Stomach (tissue), 9 donors: Measurements from ENCODE around the gene KPNB1. TPM values are rescaled to one million over a fixed set of nuclear protein-coding genes. Genes with fewer than 3 reads are reported as not detected.

ENCODE experiments used
- DNase-seq, 2 donors: peaks; one replicate each; pipeline versions ENCODE4 v3.0.0 to v3.0.0-alpha.2; 2013 to 2019
- H3K27ac ChIP-seq, 5 donors: fragments of 200-600 bp in 4 of 5; sonication (generic) in 4 of 5; one replicate each; pipeline ENCODE4 v1.5.1; 2013 to 2019; ENCODE audit warnings: mild to moderate bottlenecking in 1 of 5, moderate library complexity in 1 of 5
- H3K27me3 ChIP-seq, 3 donors: fragments of 200-600 bp; sonication (generic); one replicate each; pipeline ENCODE4 v1.5.1; 2017 to 2019; ENCODE audit warnings: mixed run types in 1 of 3
- H3K36me3 ChIP-seq, 4 donors: fragments of 200-600 bp; sonication (generic); 1 replicate in 3 of 4; 2 replicates in 1 of 4; pipeline ENCODE4 v1.5.1; 2016 to 2019
- H3K4me1 ChIP-seq, 4 donors: fragments of 200-600 bp; sonication (generic); one replicate each; pipeline ENCODE4 v1.5.1; 2016 to 2019
- H3K4me3 ChIP-seq, 4 donors: fragments of 200-600 bp; sonication (generic) in 3 of 4; one replicate each; pipeline ENCODE4 v1.5.1; 2016 to 2019; ENCODE audit warnings: mild to moderate bottlenecking in 1 of 4
- H3K9me3 ChIP-seq, 4 donors: fragments of 200-600 bp; sonication (generic); one replicate each; pipeline ENCODE4 v1.5.1; 2016 to 2019
- EP300 ChIP-seq: sonication (generic); formaldehyde crosslinking; IDR thresholded peaks from one replicate; pipeline ENCODE4 v1.6.1; 2017; ENCODE audit warnings: antibody characterized with exemption
- POLR2A ChIP-seq, 4 donors: fragments of 450-650 bp; IDR thresholded peaks; one replicate each; pipeline ENCODE4 v1.6.1; 2016; ENCODE audit warnings: antibody characterized with exemption in 4 of 4, control low read depth in 2 of 4, mild to moderate bottlenecking in 1 of 4, moderate library complexity in 1 of 4
- POLR2AphosphoS5 ChIP-seq, 3 donors: sonication (generic); formaldehyde crosslinking; IDR thresholded peaks; one replicate each; pipeline ENCODE4 v1.6.1; 2016; ENCODE audit warnings: antibody characterized with exemption in 3 of 3
- WGBS, 5 donors: extraction: QIAGEN DNeasy Blood & Tissue Kit in 3 of 5; methylation state at CpG; one replicate each; pipeline versions ENCODE4 v1.1.5 to v1.1.7; 2013 to 2018; 5-methylcytosine and 5-hydroxymethylcytosine counted together
- intact Hi-C: fragments of 100-400 bp; cut with DNase I; formaldehyde crosslinking; loops from one replicate; pipeline ENCODE4 v1.15.1; 2023; ENCODE audit warnings: low total_unique reads
- polyA plus RNA-seq, 3 donors: library from polyadenylated mRNA; stranded (reverse); fragments of 200-250 nt; gene quantifications; one replicate each; pipeline ENCODE4 v1.2.3, GENCODE V29; 2013
- total RNA-seq, 5 donors: library from RNA; depleted of rRNA; stranded (reverse); fragments of >200 nt; gene quantifications; one replicate each; pipeline versions ENCODE4 v1.1.0 to v1.2.3, GENCODE V29; 2014 to 2016
- TF ChIP-seq, protein P1 (sequence below), 7 experiments: fragments of 450-650 bp in 4 of 7; fragments of 200-600 bp in 3 of 7; sonication (generic) in 3 of 7; IDR thresholded peaks; one replicate each; pipeline ENCODE4 v1.5.1; 2016 to 2019; ENCODE audit warnings: antibody characterized with exemption in 7 of 7, control low read depth in 2 of 7, mild to moderate bottlenecking in 1 of 7
- donor health status: healthy with polysubstance abuse.
- donor health status: Bipolar disorder and iron deficiency.
- donor health status: healthy.

The KPNB1 gene
- total and polyA plus RNA-seq, 8 donors, result 32.5 to 669 (median 155) TPM

DNA sequence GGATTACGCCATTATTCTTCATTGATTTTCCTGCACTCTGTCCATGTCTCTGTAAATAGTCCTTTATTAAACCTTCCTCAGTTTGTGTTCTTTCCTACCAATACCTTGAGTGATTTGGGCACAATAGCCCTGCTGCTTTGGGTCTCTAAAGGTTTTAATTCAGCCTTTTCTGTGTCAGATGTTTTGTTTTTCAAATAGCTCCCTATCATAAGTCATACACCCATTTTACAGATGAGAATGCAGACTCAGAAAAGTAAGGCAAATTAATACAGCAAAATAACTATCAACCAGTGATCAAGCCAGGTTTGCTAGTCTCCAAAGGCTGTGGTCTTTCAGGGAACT is 25.0 kb upstream of the KPNB1 start:
- intact Hi-C loops, result no loop called here
- no peak for DNase-seq
- TF ChIP-seq POLR2AphosphoS5 (IDR thresholded peaks at IDR 0.05) (no peak), POLR2A (IDR thresholded peaks at IDR 0.05) (no peak), EP300 (no peak)
- TF ChIP-seq, protein P1, sequence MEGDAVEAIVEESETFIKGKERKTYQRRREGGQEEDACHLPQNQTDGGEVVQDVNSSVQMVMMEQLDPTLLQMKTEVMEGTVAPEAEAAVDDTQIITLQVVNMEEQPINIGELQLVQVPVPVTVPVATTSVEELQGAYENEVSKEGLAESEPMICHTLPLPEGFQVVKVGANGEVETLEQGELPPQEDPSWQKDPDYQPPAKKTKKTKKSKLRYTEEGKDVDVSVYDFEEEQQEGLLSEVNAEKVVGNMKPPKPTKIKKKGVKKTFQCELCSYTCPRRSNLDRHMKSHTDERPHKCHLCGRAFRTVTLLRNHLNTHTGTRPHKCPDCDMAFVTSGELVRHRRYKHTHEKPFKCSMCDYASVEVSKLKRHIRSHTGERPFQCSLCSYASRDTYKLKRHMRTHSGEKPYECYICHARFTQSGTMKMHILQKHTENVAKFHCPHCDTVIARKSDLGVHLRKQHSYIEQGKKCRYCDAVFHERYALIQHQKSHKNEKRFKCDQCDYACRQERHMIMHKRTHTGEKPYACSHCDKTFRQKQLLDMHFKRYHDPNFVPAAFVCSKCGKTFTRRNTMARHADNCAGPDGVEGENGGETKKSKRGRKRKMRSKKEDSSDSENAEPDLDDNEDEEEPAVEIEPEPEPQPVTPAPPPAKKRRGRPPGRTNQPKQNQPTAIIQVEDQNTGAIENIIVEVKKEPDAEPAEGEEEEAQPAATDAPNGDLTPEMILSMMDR (IDR thresholded peaks at IDR 0.05), result no peak
- H3K4me1 ChIP-seq, result peaks cover 9 to 43% (median 23%) of the 10 kb centered on the region in 4 donors
- H3K27me3 ChIP-seq, result no peaks in the 10 kb centered on the region
- H3K36me3 ChIP-seq, result peaks cover 0 to 57% (median 50%) of the 10 kb centered on the region in 4 donors
- H3K27ac ChIP-seq, result no peak overlapping the region
- H3K4me3 ChIP-seq, result no peak overlapping the region
- 0 to 70% (median 43%) methylated on average over 1 of the region's 1 CpG for WGBS, 5 donors
- H3K9me3 ChIP-seq, result no peaks in the 10 kb centered on the region

- peaks cover 7 to 27% (median 15%) of the 10 kb centered on the region in 4 donors for H3K4me1 ChIP-seq
- H3K36me3 ChIP-seq, result peaks cover 0 to 24% (median 23%) of the 10 kb centered on the region in 4 donors
- 96 to 97% (median 96%) methylated on average over 8 of the region's 8 CpGs for WGBS, 5 donors
- intact Hi-C loops, result no loop called here
- no peaks in the 10 kb centered on the region for H3K27me3 ChIP-seq
- H3K9me3 ChIP-seq, result no peaks in the 10 kb centered on the region
- no peak for DNase-seq
- TF ChIP-seq, protein P1 (IDR thresholded peaks at IDR 0.05), result no peak
- TF ChIP-seq EP300 (no peak), POLR2A (IDR thresholded peaks at IDR 0.05) (no peak), POLR2AphosphoS5 (IDR thresholded peaks at IDR 0.05) (no peak)
- no peak overlapping the region for H3K4me3 ChIP-seq
- H3K27ac ChIP-seq, result no peak overlapping the region
These were observed 21.6 kb upstream of the KPNB1 start for GRCh38 chr17:47628014-47628566.

DNA sequence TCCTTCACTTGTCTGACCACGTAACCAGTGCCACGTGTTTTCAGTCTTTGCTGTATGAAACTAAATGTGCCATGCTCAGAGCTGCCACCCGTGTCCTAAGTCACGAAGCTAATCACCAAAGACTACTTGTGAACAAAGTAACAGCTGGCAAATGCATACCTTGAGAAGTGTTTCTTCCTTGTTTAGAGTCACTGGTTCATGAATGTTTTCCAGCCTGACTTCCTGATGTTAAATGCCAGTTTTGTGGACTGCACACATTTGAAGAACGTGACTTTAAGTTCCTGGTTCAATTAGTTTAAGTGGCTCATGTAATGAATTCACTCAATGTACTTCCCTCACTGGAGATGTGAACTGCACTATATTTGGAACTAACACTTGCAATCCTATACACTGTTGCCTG is 19.9 kb upstream of the KPNB1 start:
- no peaks in the 10 kb centered on the region for H3K9me3 ChIP-seq

DNA sequence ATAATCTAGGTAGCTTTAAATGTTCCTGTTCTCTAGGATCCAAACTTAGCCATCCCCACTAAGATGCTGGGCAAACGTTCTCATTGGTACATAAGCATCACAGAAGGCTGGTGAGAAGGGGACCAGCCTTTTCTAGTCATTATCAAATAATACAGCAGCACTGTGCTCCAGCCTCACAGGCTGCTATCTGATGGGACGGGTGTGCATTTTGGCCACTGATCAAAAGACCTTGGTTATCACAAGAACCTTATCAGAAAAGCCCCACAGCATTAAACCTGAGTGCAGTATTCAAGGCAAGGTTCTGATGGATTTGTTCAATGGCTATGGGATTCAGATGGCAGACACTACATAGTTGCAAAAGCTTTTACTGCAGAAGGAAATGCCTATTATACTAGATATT is 19.1 kb upstream of the KPNB1 start:
- Histone ChIP-seq H3K4me1 (peaks cover 7 to 27% (median 15%) of the 10 kb centered on the region in 4 donors), H3K36me3 (peaks cover 0 to 15% (median 8%) of the 10 kb centered on the region in 4 donors), H3K9me3 (no peaks in the 10 kb centered on the region), H3K4me3 (no peak overlapping the region), H3K27ac (peak overlapping the region; percentile 18 to 70 (median 44)), H3K27me3 (no peaks in the 10 kb centered on the region)
- peak in 1 of 2 donors; percentile 70 for DNase-seq
- TF ChIP-seq POLR2AphosphoS5 (IDR thresholded peaks at IDR 0.05) (peak in 1 of 3 donors; percentile 20), POLR2A (IDR thresholded peaks at IDR 0.05) (no peak)
- intact Hi-C loops, result no loop called here
- WGBS, 5 donors, result 23 to 42% (median 33%) methylated on average over 2 of the region's 2 CpGs

More for the DNA sequence above, 19.9 kb upstream of the KPNB1 start:
- intact Hi-C loops, result no loop called here
- H3K27me3 ChIP-seq, result no peaks in the 10 kb centered on the region
- H3K4me1 ChIP-seq, result peaks cover 7 to 27% (median 15%) of the 10 kb centered on the region in 4 donors
- 29 to 61% (median 41%) methylated on average over 5 of the region's 5 CpGs for WGBS, 5 donors
- TF ChIP-seq POLR2AphosphoS5 (IDR thresholded peaks at IDR 0.05), result peak in 1 of 3 donors; percentile 67
- TF ChIP-seq, protein P1 (IDR thresholded peaks at IDR 0.05), result no peak
- no peak for TF ChIP-seq EP300
- TF ChIP-seq POLR2A (IDR thresholded peaks at IDR 0.05), result no peak
- peak overlapping the region in 4 of 5 donors; percentile 29 to 70 (median 46) for H3K27ac ChIP-seq
- H3K36me3 ChIP-seq, result peaks cover 0 to 14% (median 10%) of the 10 kb centered on the region in 4 donors
- DNase-seq, result no peak
- H3K4me3 ChIP-seq, result no peak overlapping the region

DNA sequence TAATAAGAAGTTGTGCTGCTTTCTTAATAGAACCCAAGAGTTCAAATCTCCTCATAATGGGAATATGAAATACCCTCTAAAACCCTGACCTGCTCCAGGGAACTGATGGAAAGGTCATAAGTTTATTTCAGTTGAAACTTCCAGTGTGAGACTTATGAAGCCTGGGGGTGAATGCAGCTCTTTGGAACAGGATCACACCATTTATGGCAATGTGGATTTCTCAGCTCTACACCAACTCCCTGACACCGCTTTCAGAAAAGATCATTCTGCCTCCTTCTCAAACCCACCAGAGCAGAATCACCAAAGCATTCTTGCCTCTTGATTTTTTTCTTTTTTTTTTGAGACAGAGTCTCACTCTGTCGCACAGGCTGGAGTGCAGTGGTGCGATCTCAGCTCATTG is 16.7 kb upstream of the KPNB1 start:
- TF ChIP-seq, protein P1 (IDR thresholded peaks at IDR 0.05), result no peak
- TF ChIP-seq POLR2A (IDR thresholded peaks at IDR 0.05) (no peak), POLR2AphosphoS5 (IDR thresholded peaks at IDR 0.05) (no peak), EP300 (no peak)
- 90 to 99% (median 91%) methylated on average over 3 of the region's 3 CpGs for WGBS, 5 donors
- Histone ChIP-seq H3K4me1 (peaks cover 7 to 16% (median 15%) of the 10 kb centered on the region in 4 donors), H3K27ac (no peak overlapping the region), H3K36me3 (peaks cover 0 to 28% (median 20%) of the 10 kb centered on the region in 4 donors), H3K27me3 (no peaks in the 10 kb centered on the region), H3K4me3 (no peak overlapping the region), H3K9me3 (no peaks in the 10 kb centered on the region)
- DNase-seq, result no peak
- intact Hi-C loops, result no loop called here
